Measurements from ENCODE around the gene GLIS2. TPM values are rescaled to one million over a fixed set of nuclear protein-coding genes. Genes with fewer than 3 reads are reported as not detected.

The GLIS2 gene
- total and polyA plus RNA-seq, 10 of the 15 experiments (the other 5 are each of a cell fraction or from before 2014, with no cell fraction given), result 0.03 to 0.64 (median 0.18) TPM; not detected in 4

- intact Hi-C loops (cut with micrococcal nuclease; ENCODE audit: unreplicated experiment) (no loop called here), in situ Hi-C loops (cut with MboI) (no loop called here)
- H3K4me3 ChIP-seq, result no peak overlapping the region
- H4K20me1 ChIP-seq (ENCODE audit: control insufficient read depth, insufficient read depth), result no peaks in the 10 kb centered on the region
- H3K27ac ChIP-seq (ENCODE audit: control insufficient read depth, insufficient read depth), result no peak overlapping the region
- no peak overlapping the region for H3K9ac ChIP-seq (ENCODE audit: control insufficient read depth, insufficient read depth, low read length)
- no peak overlapping the region for H3K4me2 ChIP-seq (ENCODE audit: control insufficient read depth, insufficient read depth)
- no peaks in the 10 kb centered on the region for H3K79me2 ChIP-seq (ENCODE audit: control insufficient read depth, insufficient read depth, low read length)
- CTCF ChIA-PET, result no interaction called here
- no peak for FAIRE-seq
- WGBS (ENCODE audit: insufficient coverage, insufficient replicate concordance, low lambda C conversion rate, missing lambda C conversion rate), result 34% methylated on average over 14 of the region's 16 CpGs
- H3K9me3 ChIP-seq (replicated peaks; ENCODE audit: control insufficient read depth, insufficient read depth, low read length), result no peaks in the 10 kb centered on the region
- DNase-seq (ENCODE audit: low read depth, low spot score), result no peak
- SMC1A ChIA-PET (ENCODE audit: uncharacterized antibody, unreplicated experiment), result no interaction called here
- ATAC-seq, result no peak
- RAD21 ChIA-PET (ENCODE audit: unreplicated experiment), result no interaction called here
- H2AFZ ChIP-seq (ENCODE audit: control insufficient read depth, low read depth, low read length), result no peak overlapping the region
- BruUV-seq (replicated peaks), result no TSS peak
- H3K36me3 ChIP-seq (ENCODE audit: control insufficient read depth in 2 of 2, insufficient read depth in 2 of 2, low read length in 1 of 2), result no peaks in the 10 kb centered on the region
- H3K4me1 ChIP-seq (ENCODE audit: control insufficient read depth, insufficient read depth, low read length), result peaks cover 14% of the 10 kb centered on the region
- no peaks in the 10 kb centered on the region for H3K27me3 ChIP-seq (replicated peaks in 1 of 2; ENCODE audit: control insufficient read depth in 2 of 2, insufficient read depth in 2 of 2, low read length in 1 of 2)
- POLR2A ChIA-PET, result no interaction called here
- no peak for TF ChIP-seq CTCF (IDR thresholded peaks at IDR 0.05 in 2 of 3, conservative IDR thresholded peaks at IDR 0.05 in 1 of 3; ENCODE audit: control insufficient read depth in 2 of 3, extremely low read depth in 1 of 3, insufficient read depth in 1 of 3, low read depth in 3 of 3, low read length in 3 of 3)
- no peak for TF ChIP-seq IRF5 (IDR thresholded peaks at IDR 0.05; ENCODE audit: borderline replicate concordance)
- no peak for TF ChIP-seq NFXL1 (IDR thresholded peaks at IDR 0.05; ENCODE audit: borderline replicate concordance)
- TF ChIP-seq PKNOX1 (IDR thresholded peaks at IDR 0.05), result no peak
- TF ChIP-seq RBBP5 (conservative IDR thresholded peaks at IDR 0.05), result no peak
- no peak for TF ChIP-seq BACH1 (IDR thresholded peaks at IDR 0.05; ENCODE audit: borderline replicate concordance)
- TF ChIP-seq RELA (IDR thresholded peaks at IDR 0.05; ENCODE audit: borderline replicate concordance, partially characterized antibody), result no peak
- TF ChIP-seq BCL11A (IDR thresholded peaks at IDR 0.05; ENCODE audit: low read depth, low read length), result no peak
- TF ChIP-seq SMC3 (IDR thresholded peaks at IDR 0.05; ENCODE audit: borderline replicate concordance, low read length), result no peak
- no peak for TF ChIP-seq CUX1 (IDR thresholded peaks at IDR 0.05; ENCODE audit: insufficient replicate concordance, low read depth, low read length)
- TF ChIP-seq KLF5 (IDR thresholded peaks at IDR 0.05; ENCODE audit: partially characterized antibody), result no peak
- TF ChIP-seq USF1 (IDR thresholded peaks at IDR 0.05; ENCODE audit: borderline replicate concordance, extremely low read length, insufficient read depth, low read depth, low read length), result no peak
- TF ChIP-seq YBX1 (IDR thresholded peaks at IDR 0.05), result no peak
- no peak for TF ChIP-seq CBFB (IDR thresholded peaks at IDR 0.05; ENCODE audit: low read depth)
These were observed 4.8 kb downstream of the GLIS2 start for GRCh38 chr16:4320571-4321137.
